ENCODE results near the gene NARS2.
"Not testable (repeated sequence)": the region's sequence is repeated elsewhere in the genome, so short reads cannot be mapped to it uniquely, and the experiment has no call there.

Gene NARS2

DNA sequence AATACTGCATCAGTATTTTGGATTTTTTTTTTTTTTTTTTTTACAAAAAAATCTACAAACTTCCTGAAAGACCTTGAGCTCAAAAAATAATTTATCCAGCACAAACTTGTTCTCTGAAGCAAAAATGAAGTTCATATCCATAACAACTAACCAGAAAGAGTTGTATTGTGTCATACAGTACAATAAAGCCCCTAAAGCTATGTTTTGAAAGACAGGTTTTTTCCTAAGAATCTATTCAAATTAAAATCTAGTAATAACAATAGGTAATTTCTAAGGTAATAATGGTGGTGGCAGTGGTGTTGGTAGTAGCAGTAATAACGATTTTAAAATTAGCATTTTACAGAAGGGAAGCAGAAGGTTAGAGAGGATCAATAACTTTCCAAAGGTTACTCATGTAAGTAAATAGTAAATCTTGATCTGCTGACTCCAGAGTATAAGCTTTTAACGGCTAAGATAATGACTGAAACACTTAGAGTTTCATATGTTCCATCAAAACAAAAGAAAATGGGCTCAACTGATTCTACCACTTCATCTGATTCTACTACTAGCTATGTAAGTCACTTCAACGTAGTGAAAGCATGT, 103.7 kb downstream of the NARS2 start:
- no peaks in the 10 kb centered on the region for H3K36me3 ChIP-seq (ENCODE audit: control insufficient read depth, insufficient read depth, low read length)

DNA sequence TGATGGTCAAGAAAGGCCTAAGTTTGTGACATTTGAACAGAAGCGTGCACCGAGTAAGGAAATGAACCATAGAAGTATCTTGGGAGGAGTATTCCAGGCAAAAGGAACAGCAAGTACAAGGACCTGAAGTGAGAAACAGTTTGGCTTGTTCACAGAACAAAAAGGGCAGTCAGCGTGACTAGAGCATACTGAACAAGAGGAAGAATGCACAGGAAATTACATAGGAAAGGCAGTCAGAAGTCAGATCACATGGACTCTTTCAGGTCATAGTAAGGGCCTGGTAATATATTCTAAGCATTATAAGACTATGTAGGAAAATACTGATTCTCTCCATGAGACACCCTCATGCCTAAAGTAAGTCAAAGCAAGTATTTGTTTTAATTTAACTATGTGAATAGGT, 104.8 kb downstream of the NARS2 start:
- H3K36me3 ChIP-seq (ENCODE audit: control insufficient read depth, insufficient read depth, low read length) = peaks cover 3% of the 10 kb centered on the region
- H3K27me3 ChIP-seq (ENCODE audit: control insufficient read depth, insufficient read depth, low read length) = no peaks in the 10 kb centered on the region
- H3K9ac ChIP-seq (ENCODE audit: low read depth, low read length) = no peak overlapping the region

More for the DNA sequence above, 103.7 kb downstream of the NARS2 start:
- Histone ChIP-seq H3K9ac (ENCODE audit: low read depth, low read length) (no peak overlapping the region), H3K4me3 (ENCODE audit: low read depth, low read length) (no peak overlapping the region), H3K9me3 (ENCODE audit: control insufficient read depth, insufficient read depth, low read length) (no peaks in the 10 kb centered on the region), H3K27me3 (ENCODE audit: control insufficient read depth, insufficient read depth, low read length) (no peaks in the 10 kb centered on the region), H3K4me1 (ENCODE audit: control insufficient read depth, insufficient read depth, low read length) (peaks cover 3% of the 10 kb centered on the region)

DNA sequence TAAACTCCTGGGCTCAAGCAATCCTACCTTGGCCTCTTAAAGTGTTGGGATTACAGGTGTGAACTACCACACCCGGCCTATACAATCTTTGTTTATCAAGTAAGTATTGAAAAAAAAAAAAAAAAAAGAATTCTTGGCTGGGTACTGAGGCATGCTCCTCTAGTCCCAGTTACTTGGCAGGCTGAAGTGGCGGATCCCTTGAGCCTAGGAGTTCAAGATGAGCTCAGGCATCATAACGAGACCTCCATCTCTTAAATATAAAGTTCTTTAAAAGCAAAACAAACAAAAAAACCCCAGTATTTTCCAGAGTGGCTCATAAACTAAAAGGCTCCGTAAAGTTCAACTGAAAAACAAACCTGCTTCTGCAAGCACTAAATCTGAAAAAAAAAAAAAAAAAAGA, 106.7 kb downstream of the NARS2 start:
- Histone ChIP-seq H3K4me3 (ENCODE audit: low read depth, low read length) (no peak overlapping the region), H3K27me3 (ENCODE audit: control insufficient read depth, insufficient read depth, low read length) (no peaks in the 10 kb centered on the region), H3K9me3 (ENCODE audit: control insufficient read depth, insufficient read depth, low read length) (no peaks in the 10 kb centered on the region), H3K9ac (ENCODE audit: low read depth, low read length) (no peak overlapping the region), H3K36me3 (ENCODE audit: control insufficient read depth, insufficient read depth, low read length) (peaks cover 7% of the 10 kb centered on the region), H3K4me1 (ENCODE audit: control insufficient read depth, insufficient read depth, low read length) (peaks cover 3% of the 10 kb centered on the region)

More for the DNA sequence above, 104.8 kb downstream of the NARS2 start:
- no peaks in the 10 kb centered on the region for H3K9me3 ChIP-seq (ENCODE audit: control insufficient read depth, insufficient read depth, low read length)
- H3K4me1 ChIP-seq (ENCODE audit: control insufficient read depth, insufficient read depth, low read length) = peaks cover 3% of the 10 kb centered on the region
- no peak overlapping the region for H3K4me3 ChIP-seq (ENCODE audit: low read depth, low read length)

DNA sequence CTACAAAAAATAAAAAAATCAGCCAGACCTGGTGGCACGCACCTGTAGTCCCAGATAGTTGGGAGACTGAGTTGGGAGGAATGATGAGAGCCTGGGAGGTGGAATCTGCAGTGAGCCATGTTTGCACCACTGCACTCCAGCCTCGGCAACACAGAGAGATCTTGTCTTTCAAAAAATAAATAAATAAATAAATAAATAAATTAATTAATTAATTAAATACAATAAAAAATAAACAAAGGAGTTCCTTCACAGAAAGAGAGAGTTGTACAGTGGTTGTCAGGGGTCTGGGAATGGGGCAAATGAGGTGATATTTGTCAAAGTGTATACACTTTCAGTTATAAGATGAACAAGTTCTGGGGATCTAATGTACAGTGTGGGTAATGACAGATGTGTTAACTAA, 107.3 kb downstream of the NARS2 start:
- Histone ChIP-seq H3K9me3 (ENCODE audit: control insufficient read depth, insufficient read depth, low read length) (no peaks in the 10 kb centered on the region), H3K36me3 (ENCODE audit: control insufficient read depth, insufficient read depth, low read length) (peaks cover 8% of the 10 kb centered on the region), H3K4me3 (ENCODE audit: low read depth, low read length) (no peak overlapping the region), H3K4me1 (ENCODE audit: control insufficient read depth, insufficient read depth, low read length) (peaks cover 3% of the 10 kb centered on the region), H3K9ac (ENCODE audit: low read depth, low read length) (no peak overlapping the region), H3K27me3 (ENCODE audit: control insufficient read depth, insufficient read depth, low read length) (no peaks in the 10 kb centered on the region)

DNA sequence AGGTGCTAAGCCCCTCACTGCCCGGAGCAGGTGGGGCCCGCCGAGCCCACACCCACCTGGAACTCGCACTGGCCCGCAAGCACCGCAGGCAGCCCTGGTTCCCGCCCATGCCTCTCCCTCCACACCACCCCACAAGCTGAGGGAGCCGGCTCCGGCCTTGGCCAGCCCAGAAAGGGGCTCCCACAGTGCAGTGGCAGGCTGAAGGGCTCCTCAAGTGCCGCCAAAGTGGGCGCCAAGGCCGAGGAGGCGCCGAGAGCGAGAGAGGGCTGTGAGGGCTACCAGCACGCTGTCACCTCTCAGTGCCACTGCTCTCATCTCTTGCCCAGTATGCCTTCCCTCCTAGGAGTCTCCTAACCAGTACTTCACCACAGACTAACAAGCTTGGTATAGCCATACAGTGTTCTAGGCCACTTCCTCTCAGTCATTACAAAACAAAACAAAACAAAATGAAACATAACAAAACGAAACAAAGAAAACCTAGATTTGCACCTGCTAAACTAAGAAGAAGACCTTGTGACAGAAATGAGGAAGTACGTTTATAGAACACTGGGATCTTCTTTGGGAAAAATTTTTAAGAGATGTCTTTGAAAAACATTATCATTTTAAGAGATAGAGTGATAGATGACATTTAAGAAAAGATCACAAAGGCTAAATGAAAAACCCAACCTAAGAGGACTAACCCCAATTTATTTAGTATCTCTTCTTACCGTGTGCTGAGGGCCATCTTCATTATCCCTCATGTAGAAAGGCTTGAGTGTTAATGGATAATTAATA, 109.3 kb downstream of the NARS2 start:
- Histone ChIP-seq H3K9ac (ENCODE audit: low read depth, low read length) (no peak overlapping the region), H3K27me3 (ENCODE audit: control insufficient read depth, insufficient read depth, low read length) (no peaks in the 10 kb centered on the region), H3K4me3 (ENCODE audit: low read depth, low read length) (no peak overlapping the region), H3K9me3 (ENCODE audit: control insufficient read depth, insufficient read depth, low read length) (no peaks in the 10 kb centered on the region), H3K4me1 (ENCODE audit: control insufficient read depth, insufficient read depth, low read length) (no peaks in the 10 kb centered on the region), H3K36me3 (ENCODE audit: control insufficient read depth, insufficient read depth, low read length) (peaks cover 8% of the 10 kb centered on the region)

DNA sequence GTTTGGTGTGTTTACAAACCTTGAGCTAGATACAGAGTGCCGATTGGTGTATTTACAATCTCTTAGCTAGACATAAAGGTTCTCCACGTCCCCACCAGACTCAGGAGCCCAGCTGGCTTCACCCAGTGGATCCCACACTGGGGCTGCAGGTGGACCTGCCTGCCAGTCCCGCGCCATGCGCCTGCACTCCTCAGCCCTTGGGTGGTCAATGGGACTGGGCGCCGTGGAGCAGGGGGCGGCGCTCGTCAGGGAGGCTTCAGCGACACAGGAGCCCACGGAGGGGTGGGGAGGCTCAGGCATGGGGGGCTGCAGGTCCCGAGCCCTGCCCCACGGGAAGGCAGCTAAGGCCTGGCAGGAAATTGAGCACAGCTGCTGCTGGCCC, 109.9 kb downstream of the NARS2 start:
- not testable (repeated sequence) for H3K36me3 ChIP-seq (ENCODE audit: control insufficient read depth, insufficient read depth, low read length); H3K4me1 ChIP-seq (ENCODE audit: control insufficient read depth, insufficient read depth, low read length); H3K4me3 ChIP-seq (ENCODE audit: low read depth, low read length); H3K9ac ChIP-seq (ENCODE audit: low read depth, low read length); H3K27me3 ChIP-seq (ENCODE audit: control insufficient read depth, insufficient read depth, low read length); H3K9me3 ChIP-seq (ENCODE audit: control insufficient read depth, insufficient read depth, low read length)

DNA sequence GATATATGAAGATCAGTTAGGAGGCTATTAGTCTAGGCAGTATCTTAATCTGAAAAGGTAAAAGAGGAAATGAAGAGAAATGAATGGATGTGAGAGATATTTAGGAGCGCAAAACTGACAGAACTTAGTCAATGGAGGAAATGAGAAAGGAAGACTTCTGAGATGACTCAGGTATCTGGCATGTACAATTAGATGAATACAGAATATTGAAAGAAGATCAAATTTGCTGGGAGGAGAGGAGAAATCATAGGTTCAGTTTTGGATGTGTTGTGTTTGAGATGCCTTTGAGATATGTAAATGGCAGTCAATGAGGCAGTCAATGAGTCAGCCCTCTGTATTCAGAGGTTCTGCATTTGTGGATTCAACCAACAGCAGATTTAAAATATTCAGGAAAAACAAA, 114.2 kb downstream of the NARS2 start:
- peaks cover 8% of the 10 kb centered on the region for H3K36me3 ChIP-seq (ENCODE audit: control insufficient read depth, insufficient read depth, low read length)

DNA sequence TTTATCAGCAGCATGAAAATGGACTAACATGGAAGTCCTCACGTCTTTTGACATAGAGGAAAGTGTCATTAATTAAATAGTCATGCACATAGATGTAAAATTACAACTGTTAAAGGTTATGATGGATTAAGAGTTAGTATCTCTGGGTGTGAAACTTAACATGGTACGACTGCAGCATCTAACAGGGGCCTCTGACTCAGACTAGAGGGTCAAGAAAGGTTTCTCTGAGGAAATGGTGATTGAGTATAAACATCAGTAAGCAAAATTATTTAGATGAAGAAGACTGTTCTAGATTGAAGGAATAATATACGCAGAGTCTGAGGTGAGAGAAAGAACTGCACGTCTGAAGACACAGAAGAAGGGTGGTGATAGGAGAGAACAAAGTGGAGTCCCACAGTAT, 114.9 kb downstream of the NARS2 start:
- H3K9me3 ChIP-seq (ENCODE audit: control insufficient read depth, insufficient read depth, low read length) = no peaks in the 10 kb centered on the region
- H3K9ac ChIP-seq (ENCODE audit: low read depth, low read length) = no peak overlapping the region
- H3K36me3 ChIP-seq (ENCODE audit: control insufficient read depth, insufficient read depth, low read length) = peaks cover 5% of the 10 kb centered on the region
- no peaks in the 10 kb centered on the region for H3K4me1 ChIP-seq (ENCODE audit: control insufficient read depth, insufficient read depth, low read length)
- H3K27me3 ChIP-seq (ENCODE audit: control insufficient read depth, insufficient read depth, low read length) = no peaks in the 10 kb centered on the region
- no peak overlapping the region for H3K4me3 ChIP-seq (ENCODE audit: low read depth, low read length)

More for the DNA sequence above, 114.2 kb downstream of the NARS2 start:
- Histone ChIP-seq H3K4me3 (ENCODE audit: low read depth, low read length) (no peak overlapping the region), H3K9ac (ENCODE audit: low read depth, low read length) (no peak overlapping the region), H3K27me3 (ENCODE audit: control insufficient read depth, insufficient read depth, low read length) (no peaks in the 10 kb centered on the region), H3K9me3 (ENCODE audit: control insufficient read depth, insufficient read depth, low read length) (no peaks in the 10 kb centered on the region), H3K4me1 (ENCODE audit: control insufficient read depth, insufficient read depth, low read length) (no peaks in the 10 kb centered on the region)

DNA sequence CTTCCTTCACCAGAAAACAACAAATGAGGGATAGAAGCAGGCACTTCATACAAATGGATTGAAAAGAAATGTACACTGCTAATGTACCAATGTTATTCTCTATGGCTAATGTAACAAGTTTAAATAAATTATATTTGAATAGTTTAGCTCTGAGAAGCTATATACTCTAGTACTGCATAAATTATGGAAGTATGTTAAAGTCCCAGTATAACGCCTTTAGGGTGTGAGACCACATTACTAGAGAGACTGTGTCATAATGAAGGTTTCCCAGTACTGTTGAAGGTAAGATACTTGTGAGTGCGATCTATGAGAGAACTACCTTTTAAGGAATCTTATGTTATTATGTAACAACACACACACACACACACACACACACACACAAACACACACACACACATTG, 117.2 kb downstream of the NARS2 start:
- no peaks in the 10 kb centered on the region for H3K4me1 ChIP-seq (ENCODE audit: control insufficient read depth, insufficient read depth, low read length)
- no peak overlapping the region for H3K9ac ChIP-seq (ENCODE audit: low read depth, low read length)

DNA sequence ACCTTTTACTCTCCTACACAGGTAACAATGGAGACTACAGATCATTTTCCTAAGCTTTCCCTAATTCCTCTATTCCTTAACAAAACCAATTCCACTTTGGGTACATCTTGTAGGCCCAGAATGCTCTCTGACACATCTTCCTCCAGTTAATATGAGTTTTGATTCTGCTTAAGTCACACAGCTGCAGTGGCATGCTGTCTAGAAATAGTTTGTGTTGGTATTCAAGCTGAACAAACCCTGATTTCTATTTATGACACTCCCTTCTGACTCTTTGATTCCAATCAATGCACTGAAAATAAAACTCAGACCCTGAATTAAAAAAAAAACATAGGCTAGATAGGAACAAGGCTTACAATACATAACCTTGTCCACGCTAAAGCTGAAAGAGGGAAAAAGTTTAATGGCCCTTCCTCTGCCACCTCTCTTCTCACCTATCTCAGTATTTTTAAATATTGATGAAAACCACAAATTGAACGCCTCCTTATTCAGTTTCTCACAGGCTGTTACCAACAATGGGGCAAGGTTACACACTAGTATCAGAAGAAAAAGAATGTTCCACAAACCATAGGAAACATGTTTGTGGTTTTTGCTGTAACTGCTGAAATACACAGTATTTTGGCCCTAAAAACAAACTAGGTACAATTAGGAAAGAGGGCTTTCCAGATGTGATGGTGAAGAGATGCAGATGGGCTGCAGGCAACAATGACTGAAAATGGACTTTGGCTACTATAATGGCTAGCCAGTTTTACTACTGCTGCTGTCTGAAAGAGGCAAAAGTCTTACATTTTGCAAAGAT, 121.3 kb downstream of the NARS2 start:
- Histone ChIP-seq H3K27me3 (ENCODE audit: control insufficient read depth, insufficient read depth, low read length) (no peaks in the 10 kb centered on the region), H3K36me3 (ENCODE audit: control insufficient read depth, insufficient read depth, low read length) (no peaks in the 10 kb centered on the region), H3K4me1 (ENCODE audit: control insufficient read depth, insufficient read depth, low read length) (no peaks in the 10 kb centered on the region), H3K4me3 (ENCODE audit: low read depth, low read length) (no peak overlapping the region), H3K9ac (ENCODE audit: low read depth, low read length) (no peak overlapping the region), H3K9me3 (ENCODE audit: control insufficient read depth, insufficient read depth, low read length) (no peaks in the 10 kb centered on the region)

More for the DNA sequence above, 117.2 kb downstream of the NARS2 start:
- H3K36me3 ChIP-seq (ENCODE audit: control insufficient read depth, insufficient read depth, low read length) = no peaks in the 10 kb centered on the region
- no peaks in the 10 kb centered on the region for H3K27me3 ChIP-seq (ENCODE audit: control insufficient read depth, insufficient read depth, low read length)
- no peaks in the 10 kb centered on the region for H3K9me3 ChIP-seq (ENCODE audit: control insufficient read depth, insufficient read depth, low read length)
- no peak overlapping the region for H3K4me3 ChIP-seq (ENCODE audit: low read depth, low read length)

DNA sequence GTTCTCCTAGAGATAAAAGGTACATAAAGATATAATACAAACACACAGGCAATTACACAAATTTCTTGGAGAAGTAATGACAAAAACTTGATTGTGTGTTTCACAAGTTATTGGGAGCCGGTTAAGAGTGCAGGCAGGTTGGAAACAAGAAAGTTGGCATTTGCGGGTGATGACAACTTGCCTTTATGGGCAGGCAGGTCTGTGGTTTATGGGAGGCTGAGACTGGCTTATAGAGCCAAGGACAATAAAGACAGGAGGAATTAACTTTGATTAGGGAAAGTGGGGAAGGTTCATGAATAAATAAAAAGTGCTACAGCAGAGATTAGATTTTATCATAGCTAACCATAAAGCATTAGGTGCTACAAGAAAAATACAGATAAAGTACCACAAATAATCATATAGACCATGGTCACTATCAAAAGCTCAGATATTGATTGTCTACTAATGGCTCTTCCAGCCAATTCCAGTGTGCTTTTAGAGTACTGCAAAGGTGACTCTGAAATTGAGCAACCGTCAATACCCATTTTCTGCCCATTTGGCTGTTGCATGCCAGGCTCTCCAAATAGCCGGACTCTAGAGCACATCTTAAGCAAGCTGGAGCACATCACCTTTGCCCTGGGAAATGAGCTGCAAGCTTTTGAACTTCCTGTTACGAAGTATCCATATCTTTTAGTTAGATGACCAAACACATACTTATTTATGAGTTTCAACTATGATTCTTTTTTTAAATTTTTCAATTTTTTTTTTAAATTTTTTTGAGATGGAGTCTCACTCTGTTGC, 123.1 kb downstream of the NARS2 start:
- H3K27me3 ChIP-seq (ENCODE audit: control insufficient read depth, insufficient read depth, low read length) = no peaks in the 10 kb centered on the region
- H3K9me3 ChIP-seq (ENCODE audit: control insufficient read depth, insufficient read depth, low read length) = no peaks in the 10 kb centered on the region
- no peak overlapping the region for H3K4me3 ChIP-seq (ENCODE audit: low read depth, low read length)
- no peaks in the 10 kb centered on the region for H3K36me3 ChIP-seq (ENCODE audit: control insufficient read depth, insufficient read depth, low read length)
- no peaks in the 10 kb centered on the region for H3K4me1 ChIP-seq (ENCODE audit: control insufficient read depth, insufficient read depth, low read length)
- no peak overlapping the region for H3K9ac ChIP-seq (ENCODE audit: low read depth, low read length)
